HEK293 (cell line): ENCODE measurements around the gene RPL13A.
A peak's percentile ranks its signal among the peaks of the same experiment; 100 is the strongest.

Experiments used
- AEBP2 ChIP-seq: fragments of 450-650 bp; formaldehyde crosslinking; IDR thresholded peaks from 2 replicates; pipeline ENCODE4 v1.5.1; 2016; ENCODE audit warnings: missing biosample characterization, missing genetic modification characterization, borderline replicate concordance
- GFI1B ChIP-seq: fragments of 450-650 bp; formaldehyde crosslinking; IDR thresholded peaks from 2 replicates; pipeline ENCODE4 v1.5.1; 2016; ENCODE audit warnings: missing biosample characterization, missing genetic modification characterization
- GLI2 ChIP-seq: fragments of 450-650 bp; formaldehyde crosslinking; IDR thresholded peaks from 2 replicates; pipeline ENCODE4; 2017; ENCODE audit warnings: missing biosample characterization, missing genetic modification characterization, low read depth, borderline replicate concordance
- HOXA7 ChIP-seq: sonication (generic); formaldehyde crosslinking; IDR thresholded peaks from 2 replicates; pipeline ENCODE4 v1.8.1; 2022; ENCODE audit warnings: missing genetic modification reagents, borderline replicate concordance
- HOXD13 ChIP-seq: sonication (generic); formaldehyde crosslinking; IDR thresholded peaks from 2 replicates; pipeline ENCODE4 v1.8.0; 2022; ENCODE audit warnings: missing genetic modification reagents, borderline replicate concordance
- KLF8 ChIP-seq: fragments of 450-650 bp; formaldehyde crosslinking; IDR thresholded peaks from 2 replicates; pipeline ENCODE4 v1.5.1; 2016; ENCODE audit warnings: missing biosample characterization, missing genetic modification characterization
- KLF9 ChIP-seq: fragments of 450-650 bp; formaldehyde crosslinking; IDR thresholded peaks from 2 replicates; pipeline ENCODE4 v1.5.1; 2016; ENCODE audit warnings: missing biosample characterization, missing genetic modification characterization, low read depth
- MEIS1 ChIP-seq: sonication (generic); formaldehyde crosslinking; IDR thresholded peaks from 2 replicates; pipeline ENCODE4 v1.8.1; 2022; ENCODE audit warnings: missing genetic modification reagents, mild to moderate bottlenecking, borderline replicate concordance
- MZF1 ChIP-seq: fragments of 450-650 bp; formaldehyde crosslinking; IDR thresholded peaks from 2 replicates; pipeline ENCODE4 v1.5.1; 2017; ENCODE audit warnings: missing biosample characterization, missing genetic modification characterization, borderline replicate concordance
- PATZ1 ChIP-seq: fragments of 450-650 bp; formaldehyde crosslinking; IDR thresholded peaks from 2 replicates; pipeline ENCODE4 v1.5.1; 2016; ENCODE audit warnings: missing biosample characterization, missing genetic modification characterization
- SP2 ChIP-seq: fragments of 450-650 bp; formaldehyde crosslinking; IDR thresholded peaks from 2 replicates; pipeline ENCODE4 v1.5.1; 2016; ENCODE audit warnings: missing biosample characterization, missing genetic modification characterization
- TSHZ1 ChIP-seq: fragments of 450-650 bp; formaldehyde crosslinking; IDR thresholded peaks from 2 replicates; pipeline ENCODE4 v1.5.1; 2016; ENCODE audit warnings: missing biosample characterization, missing genetic modification characterization, borderline replicate concordance
- ZBTB1 ChIP-seq: fragments of 450-650 bp; formaldehyde crosslinking; IDR thresholded peaks from 2 replicates; pipeline ENCODE4 v1.5.1; 2016; ENCODE audit warnings: missing biosample characterization, missing genetic modification characterization
- ZBTB21 ChIP-seq: fragments of 450-650 bp; formaldehyde crosslinking; IDR thresholded peaks from 2 replicates; pipeline ENCODE4 v1.5.1; 2017; ENCODE audit warnings: missing biosample characterization, missing genetic modification characterization
- ZBTB7A ChIP-seq: fragments of 450-650 bp; formaldehyde crosslinking; IDR thresholded peaks from 2 replicates; pipeline ENCODE4 v1.5.1; 2016; ENCODE audit warnings: low read depth, missing biosample characterization, missing genetic modification characterization
- ZNF169 ChIP-seq: fragments of 450-650 bp; formaldehyde crosslinking; IDR thresholded peaks from 2 replicates; pipeline ENCODE4 v1.5.1; 2016; ENCODE audit warnings: missing biosample characterization, missing genetic modification characterization
- ZNF239 ChIP-seq: fragments of 450-650 bp; formaldehyde crosslinking; IDR thresholded peaks from 2 replicates; pipeline ENCODE4 v1.5.1; 2016; ENCODE audit warnings: missing biosample characterization, missing genetic modification characterization
- ZNF248 ChIP-seq: fragments of 450-650 bp; formaldehyde crosslinking; IDR thresholded peaks from 2 replicates; pipeline ENCODE4 v1.5.1; 2017; ENCODE audit warnings: missing biosample characterization, missing genetic modification characterization
- ZNF335 ChIP-seq: fragments of 450-650 bp; formaldehyde crosslinking; conservative IDR thresholded peaks from 2 replicates; pipeline ENCODE4 v1.5.1; 2016; ENCODE audit warnings: missing biosample characterization, missing genetic modification characterization
- ZNF366 ChIP-seq: fragments of 450-650 bp; formaldehyde crosslinking; conservative IDR thresholded peaks from 2 replicates; pipeline ENCODE4 v1.5.1; 2016; ENCODE audit warnings: missing biosample characterization, missing genetic modification characterization
- ZNF394 ChIP-seq: fragments of 450-650 bp; formaldehyde crosslinking; IDR thresholded peaks from 2 replicates; pipeline ENCODE4 v1.5.1; 2016; ENCODE audit warnings: missing biosample characterization, missing genetic modification characterization, mild to moderate bottlenecking, moderate library complexity, borderline replicate concordance
- ZNF473 ChIP-seq: fragments of 450-650 bp; formaldehyde crosslinking; IDR thresholded peaks from 2 replicates; pipeline ENCODE4 v1.5.1; 2017; ENCODE audit warnings: missing biosample characterization, missing genetic modification characterization
- ZNF518A ChIP-seq: fragments of 450-650 bp; formaldehyde crosslinking; conservative IDR thresholded peaks from 2 replicates; pipeline ENCODE4 v1.5.1; 2016; ENCODE audit warnings: low read depth, missing biosample characterization, missing genetic modification characterization
- ZNF549 ChIP-seq: fragments of 450-650 bp; IDR thresholded peaks from 2 replicates; pipeline ENCODE4 v1.5.1; 2018; ENCODE audit warnings: missing biosample characterization, missing genetic modification characterization, mild to moderate bottlenecking, inconsistent platforms, moderate library complexity
- ZNF561 ChIP-seq: fragments of 450-650 bp; IDR thresholded peaks from 2 replicates; pipeline ENCODE4 v1.5.1; 2018; ENCODE audit warnings: missing biosample characterization, missing genetic modification characterization, borderline replicate concordance
- ZNF654 ChIP-seq: fragments of 450-650 bp; formaldehyde crosslinking; IDR thresholded peaks from 2 replicates; pipeline ENCODE4 v1.5.1; 2016; ENCODE audit warnings: low read depth, missing biosample characterization, missing genetic modification characterization
- ZNF664 ChIP-seq: fragments of 450-650 bp; formaldehyde crosslinking; IDR thresholded peaks from 2 replicates; pipeline ENCODE4 v1.5.1; 2016; ENCODE audit warnings: missing biosample characterization, missing genetic modification characterization
- ZNF76 ChIP-seq: fragments of 450-650 bp; formaldehyde crosslinking; IDR thresholded peaks from 2 replicates; pipeline ENCODE4; 2016; ENCODE audit warnings: low read depth, missing biosample characterization, missing genetic modification characterization, borderline replicate concordance

RPL13A gene

GRCh38 chr19:49475995-49476880 lies 11.2 kb upstream of the RPL13A start (continued):
- TF ChIP-seq KLF9 (tag by site-specific recombination) = no peak
- TF ChIP-seq ZNF473 (tag by site-specific recombination) = no peak
- no peak for TF ChIP-seq ZBTB21 (tag by site-specific recombination)
- no peak for TF ChIP-seq GFI1B (tag by site-specific recombination)
- TF ChIP-seq ZNF549 (tag by site-specific recombination) = no peak
- no peak for TF ChIP-seq ZNF366 (tag by site-specific recombination)
- TF ChIP-seq AEBP2 (tag by site-specific recombination) = no peak
- no peak for TF ChIP-seq HOXA7 (CRISPR knock-in tag)
- no peak for TF ChIP-seq ZNF248 (tag by site-specific recombination)
- TF ChIP-seq MZF1 (tag by site-specific recombination) = no peak
- no peak for TF ChIP-seq ZBTB7A
- 0 out of 2 replicates have a peak, but pooled peaks have one; percentile 25 for TF ChIP-seq ZNF335 (tag by site-specific recombination)
- peak; percentile 30 for TF ChIP-seq PATZ1 (tag by site-specific recombination)
- TF ChIP-seq ZNF664 = no peak
- TF ChIP-seq ZNF169 (tag by site-specific recombination) = no peak
- peak; percentile 99 for TF ChIP-seq ZNF394 (tag by site-specific recombination)
- peak; percentile 63; the same call in 1 of the 2 replicates for TF ChIP-seq ZNF561 (tag by site-specific recombination)
- no peak for TF ChIP-seq ZNF654 (tag by site-specific recombination)
- TF ChIP-seq SP2 (tag by site-specific recombination) = peak; percentile 42
- TF ChIP-seq ZNF518A (tag by site-specific recombination) = no peak
- no peak for TF ChIP-seq ZNF239 (tag by site-specific recombination)
- TF ChIP-seq HOXD13 (CRISPR knock-in tag) = no peak
- no peak for TF ChIP-seq GLI2 (tag by site-specific recombination)
- no peak for TF ChIP-seq MEIS1 (CRISPR knock-in tag)
- TF ChIP-seq KLF8 (tag by site-specific recombination) = peak; percentile 40; the same call in 1 of the 2 replicates
- TF ChIP-seq TSHZ1 (tag by site-specific recombination) = no peak
- TF ChIP-seq ZNF76 (tag by site-specific recombination) = no peak; the same call in 1 of the 2 replicates
- no peak for TF ChIP-seq ZBTB1
